PC-9 (cell line): ENCODE results near the gene PLPP1.

Source experiments
- EZH2 ChIP-seq: fragments of 200-600 bp; sonication (generic); IDR thresholded peaks from 2 replicates; pipeline ENCODE4 v1.8.0; 2017; ENCODE audit warnings: antibody characterized with exemption, low read depth
- TF ChIP-seq, protein P1 (sequence below): fragments of 200-600 bp; sonication (generic); conservative IDR thresholded peaks from 2 replicates; pipeline ENCODE4 v1.6.1; 2017; ENCODE audit warnings: mixed run types, antibody characterized with exemption, mild to moderate bottlenecking, moderate library complexity

GRCh38 chr5:55569513-55569865 is 34.7 kb upstream of the PLPP1 start:
- TF ChIP-seq, protein P1, sequence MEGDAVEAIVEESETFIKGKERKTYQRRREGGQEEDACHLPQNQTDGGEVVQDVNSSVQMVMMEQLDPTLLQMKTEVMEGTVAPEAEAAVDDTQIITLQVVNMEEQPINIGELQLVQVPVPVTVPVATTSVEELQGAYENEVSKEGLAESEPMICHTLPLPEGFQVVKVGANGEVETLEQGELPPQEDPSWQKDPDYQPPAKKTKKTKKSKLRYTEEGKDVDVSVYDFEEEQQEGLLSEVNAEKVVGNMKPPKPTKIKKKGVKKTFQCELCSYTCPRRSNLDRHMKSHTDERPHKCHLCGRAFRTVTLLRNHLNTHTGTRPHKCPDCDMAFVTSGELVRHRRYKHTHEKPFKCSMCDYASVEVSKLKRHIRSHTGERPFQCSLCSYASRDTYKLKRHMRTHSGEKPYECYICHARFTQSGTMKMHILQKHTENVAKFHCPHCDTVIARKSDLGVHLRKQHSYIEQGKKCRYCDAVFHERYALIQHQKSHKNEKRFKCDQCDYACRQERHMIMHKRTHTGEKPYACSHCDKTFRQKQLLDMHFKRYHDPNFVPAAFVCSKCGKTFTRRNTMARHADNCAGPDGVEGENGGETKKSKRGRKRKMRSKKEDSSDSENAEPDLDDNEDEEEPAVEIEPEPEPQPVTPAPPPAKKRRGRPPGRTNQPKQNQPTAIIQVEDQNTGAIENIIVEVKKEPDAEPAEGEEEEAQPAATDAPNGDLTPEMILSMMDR = no peak
- no peak for TF ChIP-seq EZH2
